Astrocyte of the cerebellum (primary cell): ENCODE results near the gene DHX15.

Experiments used
- DNase-seq: peaks from one replicate; pipeline ENCODE4 v3.0.0-alpha.2; 2011; ENCODE audit warnings: low read depth
- H3K4me3 ChIP-seq: 2 replicates; pipeline ENCODE4 v1.5.1; 2011; ENCODE audit warnings: mild to moderate bottlenecking, low read depth, low read length, moderate library complexity
- CTCF ChIP-seq: IDR thresholded peaks from 2 replicates; pipeline ENCODE4 v1.5.1; 2012; ENCODE audit warnings: low read length, low read depth, moderate library complexity, mild to moderate bottlenecking; ENCODE audit errors: missing control alignments
- in situ Hi-C: cut with HindIII; loops from 2 replicates; pipeline ENCODE4 v1.10.0; 2017; ENCODE audit warnings: low sequenced_read_pairs

The DHX15 gene

GRCh38 chr4:24521544-24521943 is 62.8 kb downstream of the DHX15 start:
- in situ Hi-C loops: no loop called here
- TF ChIP-seq CTCF: no peak
- H3K4me3 ChIP-seq: no peak overlapping the region
- no peak for DNase-seq

GRCh38 chr4:24519649-24520048 is 64.7 kb downstream of the DHX15 start:
- in situ Hi-C loops: no loop called here
- TF ChIP-seq CTCF: no peak
- no peak overlapping the region for H3K4me3 ChIP-seq

GRCh38 chr4:24517676-24518075 is 66.7 kb downstream of the DHX15 start:
- no peak overlapping the region for H3K4me3 ChIP-seq
- in situ Hi-C loops: no loop called here
- TF ChIP-seq CTCF: no peak
- no peak for DNase-seq

More at GRCh38 chr4:24519649-24520048, 64.7 kb downstream of the DHX15 start:
- no peak for DNase-seq

- H3K4me3 ChIP-seq: no peak overlapping the region
- in situ Hi-C loops: no loop called here
- no peak for TF ChIP-seq CTCF
- DNase-seq: no peak
These were observed 67.4 kb downstream of the DHX15 start for GRCh38 chr4:24516926-24517325.

- H3K4me3 ChIP-seq: no peak overlapping the region
- no peak for TF ChIP-seq CTCF
- in situ Hi-C loops: no loop called here
- no peak for DNase-seq
These were observed 68.7 kb downstream of the DHX15 start for GRCh38 chr4:24515698-24516097.

GRCh38 chr4:24514808-24515207 is 69.5 kb downstream of the DHX15 start:
- DNase-seq: no peak
- peak; percentile 43 for TF ChIP-seq CTCF
- H3K4me3 ChIP-seq: no peak overlapping the region
- in situ Hi-C loops: no loop called here

- in situ Hi-C loops: no loop called here
- no peak for DNase-seq
- no peak for TF ChIP-seq CTCF
- H3K4me3 ChIP-seq: no peak overlapping the region
These were observed 70.6 kb downstream of the DHX15 start for GRCh38 chr4:24513718-24514117.
